ENCODE results near the gene BCKDK. TPM values are rescaled to one million over a fixed set of nuclear protein-coding genes. Genes with fewer than 3 reads are reported as not detected.

BCKDK gene
- total and polyA plus RNA-seq, 2 of the 13 experiments (the other 11 are each of a cell fraction or from before 2014, with no cell fraction given), result 24.9 to 42.6 TPM

GRCh38 chr16:31141489-31142108, 33.4 kb downstream of the BCKDK start (continued):
- TF ChIP-seq SAFB2 (CRISPR knock-in tag; IDR thresholded peaks at IDR 0.05; ENCODE audit: borderline replicate concordance, low read depth) (no peak), ZNF616 (CRISPR knock-in tag; IDR thresholded peaks at IDR 0.05; ENCODE audit: low read depth) (0 out of 2 replicates have a peak, but pooled peaks have one; percentile 10), KMT2A (CRISPR knock-in tag; IDR thresholded peaks at IDR 0.05) (no peak), ZNF891 (CRISPR knock-in tag; IDR thresholded peaks at IDR 0.05) (0 out of 2 replicates have a peak, but pooled peaks have one; percentile 50), ZNF761 (CRISPR knock-in tag; conservative IDR thresholded peaks at IDR 0.05) (no peak), ZNF337 (CRISPR knock-in tag; IDR thresholded peaks at IDR 0.05; ENCODE audit: borderline replicate concordance, low read depth) (no peak), TSC22D2 (CRISPR knock-in tag; IDR thresholded peaks at IDR 0.05; ENCODE audit: borderline replicate concordance) (no peak), ZNF180 (CRISPR knock-in tag; IDR thresholded peaks at IDR 0.05; ENCODE audit: borderline replicate concordance, low read depth) (no peak), ZFY (CRISPR knock-in tag; IDR thresholded peaks at IDR 0.05) (peak; percentile 34; the same call in 1 of the 2 replicates), PAXIP1 (CRISPR knock-in tag; conservative IDR thresholded peaks at IDR 0.05) (no peak), DMTF1 (CRISPR knock-in tag; IDR thresholded peaks at IDR 0.05) (no peak), SIX1 (CRISPR knock-in tag; IDR thresholded peaks at IDR 0.05; ENCODE audit: borderline replicate concordance) (peak; percentile 58), JUNB (CRISPR knock-in tag; IDR thresholded peaks at IDR 0.05; ENCODE audit: borderline replicate concordance) (no peak)
- TF ChIP-seq, protein P1, sequence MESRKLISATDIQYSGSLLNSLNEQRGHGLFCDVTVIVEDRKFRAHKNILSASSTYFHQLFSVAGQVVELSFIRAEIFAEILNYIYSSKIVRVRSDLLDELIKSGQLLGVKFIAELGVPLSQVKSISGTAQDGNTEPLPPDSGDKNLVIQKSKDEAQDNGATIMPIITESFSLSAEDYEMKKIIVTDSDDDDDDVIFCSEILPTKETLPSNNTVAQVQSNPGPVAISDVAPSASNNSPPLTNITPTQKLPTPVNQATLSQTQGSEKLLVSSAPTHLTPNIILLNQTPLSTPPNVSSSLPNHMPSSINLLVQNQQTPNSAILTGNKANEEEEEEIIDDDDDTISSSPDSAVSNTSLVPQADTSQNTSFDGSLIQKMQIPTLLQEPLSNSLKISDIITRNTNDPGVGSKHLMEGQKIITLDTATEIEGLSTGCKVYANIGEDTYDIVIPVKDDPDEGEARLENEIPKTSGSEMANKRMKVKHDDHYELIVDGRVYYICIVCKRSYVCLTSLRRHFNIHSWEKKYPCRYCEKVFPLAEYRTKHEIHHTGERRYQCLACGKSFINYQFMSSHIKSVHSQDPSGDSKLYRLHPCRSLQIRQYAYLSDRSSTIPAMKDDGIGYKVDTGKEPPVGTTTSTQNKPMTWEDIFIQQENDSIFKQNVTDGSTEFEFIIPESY (CRISPR knock-in tag; IDR thresholded peaks at IDR 0.05), result no peak
- TF ChIP-seq, protein P2, sequence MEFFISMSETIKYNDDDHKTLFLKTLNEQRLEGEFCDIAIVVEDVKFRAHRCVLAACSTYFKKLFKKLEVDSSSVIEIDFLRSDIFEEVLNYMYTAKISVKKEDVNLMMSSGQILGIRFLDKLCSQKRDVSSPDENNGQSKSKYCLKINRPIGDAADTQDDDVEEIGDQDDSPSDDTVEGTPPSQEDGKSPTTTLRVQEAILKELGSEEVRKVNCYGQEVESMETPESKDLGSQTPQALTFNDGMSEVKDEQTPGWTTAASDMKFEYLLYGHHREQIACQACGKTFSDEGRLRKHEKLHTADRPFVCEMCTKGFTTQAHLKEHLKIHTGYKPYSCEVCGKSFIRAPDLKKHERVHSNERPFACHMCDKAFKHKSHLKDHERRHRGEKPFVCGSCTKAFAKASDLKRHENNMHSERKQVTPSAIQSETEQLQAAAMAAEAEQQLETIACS (CRISPR knock-in tag; IDR thresholded peaks at IDR 0.05), result no peak
- TF ChIP-seq, protein P3, sequence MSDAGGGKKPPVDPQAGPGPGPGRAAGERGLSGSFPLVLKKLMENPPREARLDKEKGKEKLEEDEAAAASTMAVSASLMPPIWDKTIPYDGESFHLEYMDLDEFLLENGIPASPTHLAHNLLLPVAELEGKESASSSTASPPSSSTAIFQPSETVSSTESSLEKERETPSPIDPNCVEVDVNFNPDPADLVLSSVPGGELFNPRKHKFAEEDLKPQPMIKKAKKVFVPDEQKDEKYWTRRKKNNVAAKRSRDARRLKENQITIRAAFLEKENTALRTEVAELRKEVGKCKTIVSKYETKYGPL (CRISPR knock-in tag; IDR thresholded peaks at IDR 0.05), result no peak
- TF ChIP-seq, protein P4, sequence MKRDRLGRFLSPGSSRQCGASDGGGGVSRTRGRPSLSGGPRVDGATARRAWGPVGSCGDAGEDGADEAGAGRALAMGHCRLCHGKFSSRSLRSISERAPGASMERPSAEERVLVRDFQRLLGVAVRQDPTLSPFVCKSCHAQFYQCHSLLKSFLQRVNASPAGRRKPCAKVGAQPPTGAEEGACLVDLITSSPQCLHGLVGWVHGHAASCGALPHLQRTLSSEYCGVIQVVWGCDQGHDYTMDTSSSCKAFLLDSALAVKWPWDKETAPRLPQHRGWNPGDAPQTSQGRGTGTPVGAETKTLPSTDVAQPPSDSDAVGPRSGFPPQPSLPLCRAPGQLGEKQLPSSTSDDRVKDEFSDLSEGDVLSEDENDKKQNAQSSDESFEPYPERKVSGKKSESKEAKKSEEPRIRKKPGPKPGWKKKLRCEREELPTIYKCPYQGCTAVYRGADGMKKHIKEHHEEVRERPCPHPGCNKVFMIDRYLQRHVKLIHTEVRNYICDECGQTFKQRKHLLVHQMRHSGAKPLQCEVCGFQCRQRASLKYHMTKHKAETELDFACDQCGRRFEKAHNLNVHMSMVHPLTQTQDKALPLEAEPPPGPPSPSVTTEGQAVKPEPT (CRISPR knock-in tag; IDR thresholded peaks at IDR 0.05; ENCODE audit: low read depth), result no peak; the same call in 1 of the 2 replicates
